ENCODE results near the gene PRR35.

- TF ChIP-seq CTCF (IDR thresholded peaks at IDR 0.05) = no peak
- TF ChIP-seq POLR2A (IDR thresholded peaks at IDR 0.05) = no peak
Observed at GRCh38 chr16:530111-530817, 29.9 kb upstream of the PRR35 start.

All from thyroid gland (tissue), 4 donors.